ENCODE results near the gene LLGL2.

DNA sequence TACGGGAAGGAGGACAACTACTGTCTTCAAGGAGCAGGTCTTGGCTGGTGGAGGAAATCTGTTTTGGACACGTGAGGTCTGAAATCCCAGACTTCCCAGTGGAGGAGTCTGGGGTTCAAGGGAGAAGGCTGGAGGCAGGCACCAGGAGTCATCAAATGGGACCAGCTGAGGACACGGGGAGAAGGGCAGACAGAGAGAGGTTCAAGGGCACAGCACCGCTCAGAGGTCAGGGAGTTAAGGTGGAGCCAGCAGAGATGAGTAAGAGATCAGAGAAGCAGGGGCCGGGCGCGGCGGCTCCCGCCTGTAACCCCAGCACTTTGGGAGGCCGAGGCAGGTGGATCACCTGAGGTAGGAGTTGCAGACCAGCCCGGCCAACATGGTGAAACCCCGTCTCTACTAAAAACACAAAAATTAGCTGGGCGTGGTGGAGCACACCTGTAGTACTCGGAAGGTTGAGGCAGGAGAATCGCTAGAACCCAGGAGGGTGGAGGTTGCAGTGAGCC lies 97.3 kb downstream of the LLGL2 start:
- TF ChIP-seq, protein P1, sequence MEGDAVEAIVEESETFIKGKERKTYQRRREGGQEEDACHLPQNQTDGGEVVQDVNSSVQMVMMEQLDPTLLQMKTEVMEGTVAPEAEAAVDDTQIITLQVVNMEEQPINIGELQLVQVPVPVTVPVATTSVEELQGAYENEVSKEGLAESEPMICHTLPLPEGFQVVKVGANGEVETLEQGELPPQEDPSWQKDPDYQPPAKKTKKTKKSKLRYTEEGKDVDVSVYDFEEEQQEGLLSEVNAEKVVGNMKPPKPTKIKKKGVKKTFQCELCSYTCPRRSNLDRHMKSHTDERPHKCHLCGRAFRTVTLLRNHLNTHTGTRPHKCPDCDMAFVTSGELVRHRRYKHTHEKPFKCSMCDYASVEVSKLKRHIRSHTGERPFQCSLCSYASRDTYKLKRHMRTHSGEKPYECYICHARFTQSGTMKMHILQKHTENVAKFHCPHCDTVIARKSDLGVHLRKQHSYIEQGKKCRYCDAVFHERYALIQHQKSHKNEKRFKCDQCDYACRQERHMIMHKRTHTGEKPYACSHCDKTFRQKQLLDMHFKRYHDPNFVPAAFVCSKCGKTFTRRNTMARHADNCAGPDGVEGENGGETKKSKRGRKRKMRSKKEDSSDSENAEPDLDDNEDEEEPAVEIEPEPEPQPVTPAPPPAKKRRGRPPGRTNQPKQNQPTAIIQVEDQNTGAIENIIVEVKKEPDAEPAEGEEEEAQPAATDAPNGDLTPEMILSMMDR (IDR thresholded peaks at IDR 0.05 in 4 of 5, conservative IDR thresholded peaks at IDR 0.05 in 1 of 5), result no peak
- TF ChIP-seq POLR2A (IDR thresholded peaks at IDR 0.05), result no peak
